Measurements from ENCODE around the gene ADAM15.

- TF ChIP-seq CTCF (IDR thresholded peaks at IDR 0.05) (no peak), POLR2A (IDR thresholded peaks at IDR 0.05) (no peak)
These were observed 1.2 kb upstream of the ADAM15 start for GRCh38 chr1:155049651-155050559.

All from right lobe of liver (tissue), 4 donors.